ENCODE data around the gene SCN1B.

DNA sequence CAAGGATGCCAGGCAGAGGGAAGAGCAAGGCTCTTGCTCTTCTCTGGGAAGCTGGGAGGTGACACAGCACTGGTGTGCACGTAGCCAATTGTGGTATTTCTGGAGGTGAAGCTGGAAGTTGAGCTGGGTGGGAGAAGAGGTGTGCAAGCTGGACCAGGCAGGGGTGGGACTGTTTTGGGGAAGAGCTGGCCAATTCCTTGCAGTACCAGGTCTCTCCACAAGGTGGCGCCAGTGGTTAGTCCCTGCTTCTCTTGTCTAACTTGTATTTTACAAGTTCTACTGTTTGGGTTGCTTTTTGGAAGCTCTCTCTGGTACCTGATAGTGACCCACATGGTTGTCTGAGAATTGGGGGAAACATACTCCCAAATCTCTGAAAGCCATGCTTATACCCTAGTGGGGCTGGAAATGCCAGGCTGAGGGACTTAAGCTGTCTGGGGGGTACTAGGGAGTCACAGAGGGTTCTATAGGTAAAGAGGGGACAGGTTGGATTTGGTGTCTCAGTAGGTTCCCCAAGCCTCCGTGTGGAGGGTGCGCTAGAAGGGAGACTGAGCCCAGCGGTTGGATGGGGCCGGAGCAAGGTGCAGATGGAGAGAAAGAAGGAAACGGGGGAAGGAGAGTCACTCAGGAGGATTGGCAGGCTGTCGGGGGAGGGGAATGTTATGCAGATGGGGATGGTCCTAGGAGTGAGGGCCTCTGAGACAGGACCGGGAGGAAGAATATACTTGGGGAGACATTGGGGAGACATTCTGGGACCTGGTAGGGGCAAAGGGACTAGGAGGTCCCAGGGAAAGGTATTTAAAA is 14.2 kb downstream of the SCN1B start:
- TF ChIP-seq, protein P1, sequence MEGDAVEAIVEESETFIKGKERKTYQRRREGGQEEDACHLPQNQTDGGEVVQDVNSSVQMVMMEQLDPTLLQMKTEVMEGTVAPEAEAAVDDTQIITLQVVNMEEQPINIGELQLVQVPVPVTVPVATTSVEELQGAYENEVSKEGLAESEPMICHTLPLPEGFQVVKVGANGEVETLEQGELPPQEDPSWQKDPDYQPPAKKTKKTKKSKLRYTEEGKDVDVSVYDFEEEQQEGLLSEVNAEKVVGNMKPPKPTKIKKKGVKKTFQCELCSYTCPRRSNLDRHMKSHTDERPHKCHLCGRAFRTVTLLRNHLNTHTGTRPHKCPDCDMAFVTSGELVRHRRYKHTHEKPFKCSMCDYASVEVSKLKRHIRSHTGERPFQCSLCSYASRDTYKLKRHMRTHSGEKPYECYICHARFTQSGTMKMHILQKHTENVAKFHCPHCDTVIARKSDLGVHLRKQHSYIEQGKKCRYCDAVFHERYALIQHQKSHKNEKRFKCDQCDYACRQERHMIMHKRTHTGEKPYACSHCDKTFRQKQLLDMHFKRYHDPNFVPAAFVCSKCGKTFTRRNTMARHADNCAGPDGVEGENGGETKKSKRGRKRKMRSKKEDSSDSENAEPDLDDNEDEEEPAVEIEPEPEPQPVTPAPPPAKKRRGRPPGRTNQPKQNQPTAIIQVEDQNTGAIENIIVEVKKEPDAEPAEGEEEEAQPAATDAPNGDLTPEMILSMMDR (IDR thresholded peaks at IDR 0.05) = peak; percentile 83 to 91 (median 83)
- TF ChIP-seq POLR2A (IDR thresholded peaks at IDR 0.05; ENCODE audit: low read depth) (no peak), EP300 (IDR thresholded peaks at IDR 0.05) (no peak), POLR2AphosphoS5 (IDR thresholded peaks at IDR 0.05) (no peak)
